RWPE2 (cell line): ENCODE results near the gene CPEB4.

Experiments
- ATAC-seq: fragments of 200-7000 bp; cut with Tn5 transposase; 3 replicates; pipeline ENCODE4 v1.9.1; 2021; ENCODE audit warnings: low read depth
- DNase-seq: peaks from one replicate; pipeline ENCODE4 v3.0.0-alpha.2; 2020; ENCODE audit warnings: low spot score
- H3K27ac ChIP-seq: fragments of 450-650 bp; 2 replicates; pipeline ENCODE4 v1.5.1; 2017; ENCODE audit warnings: mild to moderate bottlenecking; ENCODE audit not compliant: poor library complexity, severe bottlenecking
- H3K27me3 ChIP-seq: fragments of 250-450 bp; sonication (Bioruptor Pico); 2 replicates; pipeline ENCODE4 v1.5.1; 2021; ENCODE audit warnings: mild to moderate bottlenecking, moderate library complexity; ENCODE audit not compliant: insufficient read depth, poor library complexity, severe bottlenecking
- H3K36me3 ChIP-seq: fragments of 250-450 bp; sonication (Bioruptor Pico); 2 replicates; pipeline ENCODE4 v1.5.1; 2020; ENCODE audit warnings: low read depth, mild to moderate bottlenecking, moderate library complexity
- H3K4me1 ChIP-seq: fragments of 250-450 bp; sonication (Bioruptor Pico); 2 replicates; pipeline ENCODE4 v1.5.1; 2021; ENCODE audit warnings: mild to moderate bottlenecking, moderate library complexity; ENCODE audit not compliant: insufficient read depth, poor library complexity, severe bottlenecking
- H3K4me3 ChIP-seq: fragments of 250-450 bp; sonication (Bioruptor Pico); 2 replicates; pipeline ENCODE4 v1.5.1; 2021; ENCODE audit warnings: mild to moderate bottlenecking, moderate library complexity; ENCODE audit not compliant: severe bottlenecking
- H3K9me3 ChIP-seq: fragments of 250-450 bp; sonication (Bioruptor Pico); 2 replicates; pipeline ENCODE4 v1.5.1; 2021; ENCODE audit warnings: mild to moderate bottlenecking, moderate library complexity; ENCODE audit not compliant: severe bottlenecking
- TF ChIP-seq, protein P1 (sequence below): fragments of 450-650 bp; IDR thresholded peaks from one replicate; pipeline ENCODE4 v1.5.1; 2017; ENCODE audit warnings: mild to moderate bottlenecking, moderate library complexity; ENCODE audit not compliant: poor library complexity, severe bottlenecking

The CPEB4 gene

DNA sequence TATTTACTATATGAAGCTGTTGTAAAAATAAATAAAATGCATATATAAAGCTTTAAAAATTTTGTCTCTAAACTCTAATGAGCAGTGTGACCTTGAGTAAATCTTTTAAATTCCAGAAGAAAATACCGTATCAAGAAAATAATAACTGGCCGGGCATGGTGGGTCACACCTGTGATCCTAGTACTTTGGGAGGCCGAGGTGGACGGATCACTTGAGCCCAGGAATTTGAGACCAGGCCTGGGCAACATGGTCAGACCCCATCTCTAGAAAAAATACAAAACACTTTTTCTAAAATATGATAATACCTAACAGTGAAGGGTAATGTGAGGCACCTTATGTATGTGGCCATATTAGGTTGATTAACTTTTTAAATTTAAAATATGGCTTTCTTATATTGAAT lies 8.5 kb downstream of the CPEB4 start:
- Histone ChIP-seq H3K4me3 (no peak overlapping the region), H3K27me3 (no peaks in the 10 kb centered on the region), H3K9me3 (no peaks in the 10 kb centered on the region), H3K27ac (no peak overlapping the region), H3K4me1 (peaks cover under 1% of the 10 kb centered on the region), H3K36me3 (no peaks in the 10 kb centered on the region)
- DNase-seq (no peak), ATAC-seq (no peak)
- TF ChIP-seq, protein P1, sequence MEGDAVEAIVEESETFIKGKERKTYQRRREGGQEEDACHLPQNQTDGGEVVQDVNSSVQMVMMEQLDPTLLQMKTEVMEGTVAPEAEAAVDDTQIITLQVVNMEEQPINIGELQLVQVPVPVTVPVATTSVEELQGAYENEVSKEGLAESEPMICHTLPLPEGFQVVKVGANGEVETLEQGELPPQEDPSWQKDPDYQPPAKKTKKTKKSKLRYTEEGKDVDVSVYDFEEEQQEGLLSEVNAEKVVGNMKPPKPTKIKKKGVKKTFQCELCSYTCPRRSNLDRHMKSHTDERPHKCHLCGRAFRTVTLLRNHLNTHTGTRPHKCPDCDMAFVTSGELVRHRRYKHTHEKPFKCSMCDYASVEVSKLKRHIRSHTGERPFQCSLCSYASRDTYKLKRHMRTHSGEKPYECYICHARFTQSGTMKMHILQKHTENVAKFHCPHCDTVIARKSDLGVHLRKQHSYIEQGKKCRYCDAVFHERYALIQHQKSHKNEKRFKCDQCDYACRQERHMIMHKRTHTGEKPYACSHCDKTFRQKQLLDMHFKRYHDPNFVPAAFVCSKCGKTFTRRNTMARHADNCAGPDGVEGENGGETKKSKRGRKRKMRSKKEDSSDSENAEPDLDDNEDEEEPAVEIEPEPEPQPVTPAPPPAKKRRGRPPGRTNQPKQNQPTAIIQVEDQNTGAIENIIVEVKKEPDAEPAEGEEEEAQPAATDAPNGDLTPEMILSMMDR, result no peak

GRCh38 chr5:173901705-173902104 lies 13.6 kb downstream of the CPEB4 start:
- H3K4me3 ChIP-seq, result no peak overlapping the region
- no peaks in the 10 kb centered on the region for H3K27me3 ChIP-seq
- TF ChIP-seq, protein P1, result no peak
- H3K36me3 ChIP-seq, result no peaks in the 10 kb centered on the region
- no peaks in the 10 kb centered on the region for H3K4me1 ChIP-seq
- DNase-seq, result no peak
- ATAC-seq, result no peak
- H3K27ac ChIP-seq, result no peak overlapping the region
- H3K9me3 ChIP-seq, result no peaks in the 10 kb centered on the region

DNA sequence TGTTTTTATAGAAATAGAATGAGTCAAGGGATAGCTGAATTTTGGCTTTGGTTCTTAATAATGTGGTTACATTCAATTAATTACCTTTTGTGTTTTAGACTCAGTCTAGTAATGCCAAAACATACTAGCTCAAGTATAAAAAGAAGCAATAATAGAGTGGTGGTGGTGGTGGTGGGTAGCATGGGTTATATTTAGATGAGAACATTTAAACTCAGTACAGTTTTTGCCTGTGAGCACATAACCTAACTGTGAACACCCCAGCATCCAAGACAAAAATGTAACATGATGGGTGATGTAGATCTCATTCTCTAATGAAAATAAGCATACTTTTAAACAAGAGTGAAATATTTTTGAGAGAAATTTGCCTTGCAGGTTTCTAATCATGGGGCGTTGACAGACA lies 14.2 kb downstream of the CPEB4 start:
- TF ChIP-seq, protein P1, result no peak
- Histone ChIP-seq H3K4me3 (no peak overlapping the region), H3K4me1 (no peaks in the 10 kb centered on the region), H3K9me3 (no peaks in the 10 kb centered on the region), H3K27me3 (no peaks in the 10 kb centered on the region), H3K27ac (no peak overlapping the region), H3K36me3 (no peaks in the 10 kb centered on the region)
- ATAC-seq (no peak), DNase-seq (no peak)

- H3K27me3 ChIP-seq, result no peaks in the 10 kb centered on the region
- H3K9me3 ChIP-seq, result no peaks in the 10 kb centered on the region
- H3K36me3 ChIP-seq, result no peaks in the 10 kb centered on the region
- H3K27ac ChIP-seq, result no peak overlapping the region
- ATAC-seq (peak; percentile 44; the same call in 1 of the 3 replicates), DNase-seq (no peak)
- H3K4me3 ChIP-seq, result no peak overlapping the region
- TF ChIP-seq, protein P1, result no peak
- no peaks in the 10 kb centered on the region for H3K4me1 ChIP-seq
These were observed 14.6 kb downstream of the CPEB4 start for GRCh38 chr5:173902743-173903142.

- Histone ChIP-seq H3K27me3 (no peaks in the 10 kb centered on the region), H3K36me3 (no peaks in the 10 kb centered on the region), H3K4me3 (no peak overlapping the region), H3K27ac (no peak overlapping the region), H3K4me1 (no peaks in the 10 kb centered on the region), H3K9me3 (no peaks in the 10 kb centered on the region)
- no peak for DNase-seq
- TF ChIP-seq, protein P1, result no peak
- no peak for ATAC-seq
These were observed 15.4 kb downstream of the CPEB4 start for GRCh38 chr5:173903396-173904140.
